Measurements from ENCODE around the gene ARPC1B. TPM values are rescaled to one million over a fixed set of nuclear protein-coding genes. Genes with fewer than 3 reads are reported as not detected.

The ARPC1B gene
- total and polyA plus RNA-seq, 2 experiments from 2014 or later: 101 to 132 TPM

- TF ChIP-seq EZH2phosphoT487 (IDR thresholded peaks at IDR 0.05; ENCODE audit: unreplicated experiment) (no peak), ETS1 (IDR thresholded peaks at IDR 0.05) (no peak), ZNF114 (CRISPR knock-in tag; IDR thresholded peaks at IDR 0.05) (no peak), REST (IDR thresholded peaks at IDR 0.05; ENCODE audit: unreplicated experiment) (no peak)
These were observed 54.5 kb downstream of the ARPC1B start (continued) for GRCh38 chr7:99428972-99429566.

GRCh38 chr7:99429756-99430155 lies 55.2 kb downstream of the ARPC1B start:
- H3K36me3 ChIP-seq (ENCODE audit: insufficient read depth): peaks cover 17% of the 10 kb centered on the region
- Mint-ChIP-seq H3K36me3 (ENCODE audit: low read depth) (peaks cover 74% of the 10 kb centered on the region), H3K27me3 (ENCODE audit: insufficient read depth, low read depth, poor library complexity) (peaks cover 3% of the 10 kb centered on the region), H3K4me1 (no peaks in the 10 kb centered on the region), H3K9me3 (peaks cover 2% of the 10 kb centered on the region; the same call in 1 of the 3 replicates), H3K27ac (no peak overlapping the region), H3K4me3 (no peak overlapping the region)
- no peak overlapping the region for H2AFZ ChIP-seq
- H3K9me2 ChIP-seq (ENCODE audit: insufficient read depth): no peaks in the 10 kb centered on the region
- 0 out of 2 replicates have a peak, but pooled peaks cover under 1% of the 10 kb centered on the region for H3F3A ChIP-seq (replicated peaks; ENCODE audit: low read depth)
- no peaks in the 10 kb centered on the region; the same call in 1 of the 2 replicates for H4K20me1 ChIP-seq (replicated peaks; ENCODE audit: insufficient read depth)
- DNase-seq (ENCODE audit: low spot score): no peak
- H3K4me2 ChIP-seq: no peak overlapping the region
- no peaks in the 10 kb centered on the region for H3K27me3 ChIP-seq (ENCODE audit: insufficient read depth)
- no peaks in the 10 kb centered on the region for H3K4me1 ChIP-seq (ENCODE audit: insufficient read depth)
- no peak for ATAC-seq
- H3K4me3 ChIP-seq: no peak overlapping the region
- no peak overlapping the region for H3K27ac ChIP-seq (ENCODE audit: low read depth)
- H3K79me2 ChIP-seq (replicated peaks; ENCODE audit: insufficient read depth): no peaks in the 10 kb centered on the region
- no peak for TF ChIP-seq EZH2phosphoT487 (IDR thresholded peaks at IDR 0.05; ENCODE audit: unreplicated experiment)
- no peak for TF ChIP-seq REST (IDR thresholded peaks at IDR 0.05; ENCODE audit: unreplicated experiment)
- TF ChIP-seq CREB1 (CRISPR knock-in tag; IDR thresholded peaks at IDR 0.05; ENCODE audit: low read depth): no peak
- TF ChIP-seq POLR2AphosphoS5 (IDR thresholded peaks at IDR 0.05; ENCODE audit: low read depth): no peak
- TF ChIP-seq NANOG (IDR thresholded peaks at IDR 0.05; ENCODE audit: borderline replicate concordance): no peak
- no peak for TF ChIP-seq JUNB (IDR thresholded peaks at IDR 0.05; ENCODE audit: unreplicated experiment)
- no peak for TF ChIP-seq ETS1 (IDR thresholded peaks at IDR 0.05)
- no peak for TF ChIP-seq ZNF114 (CRISPR knock-in tag; IDR thresholded peaks at IDR 0.05)
- no peak for TF ChIP-seq CTCF (conservative IDR thresholded peaks at IDR 0.05; ENCODE audit: low read depth in 2 of 2)
- no peak for TF ChIP-seq EZH2 (IDR thresholded peaks at IDR 0.05; ENCODE audit: low read depth, unreplicated experiment)

Measured in GM23338 (cell line).